GM12878 (cell line): ENCODE measurements around the gene UVSSA. TPM values are rescaled to one million over a fixed set of nuclear protein-coding genes. Genes with fewer than 3 reads are reported as not detected.

Source experiments
- BHLHE40 ChIP-seq, 2 experiments: fragments of 450-650 bp in 1 of 2; IDR thresholded peaks; 2 replicates each; pipeline ENCODE4 v1.6.1; 2011 to 2017; ENCODE audit warnings: low read depth in 2 of 2, borderline replicate concordance in 1 of 2, improper control_type of control experiment in 1 of 2, low read length in 1 of 2, mild to moderate bottlenecking in 1 of 2
- CEBPZ ChIP-seq: fragments of 150-350 bp; IDR thresholded peaks from 2 replicates; pipeline ENCODE4 v1.6.1; 2016; ENCODE audit warnings: low read depth, low read length
- GABPA ChIP-seq: IDR thresholded peaks from 2 replicates; pipeline ENCODE4 v1.6.1; 2014; ENCODE audit warnings: antibody characterized with exemption, low read depth, mild to moderate bottlenecking, inconsistent platforms
- HDGF ChIP-seq: fragments of 450-650 bp; IDR thresholded peaks from 2 replicates; pipeline ENCODE4 v1.6.1; 2016; ENCODE audit warnings: antibody characterized with exemption
- NBN ChIP-seq: fragments of 450-650 bp; IDR thresholded peaks from 2 replicates; pipeline ENCODE4 v1.6.1; 2016
- NRF1 ChIP-seq: conservative IDR thresholded peaks from 2 replicates; pipeline ENCODE4 v1.6.1; 2011; ENCODE audit warnings: mild to moderate bottlenecking, low read depth, low read length, improper control_type of control experiment
- POLR2AphosphoS2 ChIP-seq: IDR thresholded peaks from 2 replicates; pipeline ENCODE4 v1.6.1; 2011; ENCODE audit warnings: low read depth, mild to moderate bottlenecking, low read length, improper control_type of control experiment, moderate library complexity
- POLR2AphosphoS5 ChIP-seq: IDR thresholded peaks from 2 replicates; pipeline ENCODE4 v1.6.1; 2011; ENCODE audit warnings: mild to moderate bottlenecking, low read length, inconsistent platforms
- RCOR1 ChIP-seq: conservative IDR thresholded peaks from 2 replicates; pipeline ENCODE4 v1.6.1; 2012; ENCODE audit warnings: low read depth, low read length, improper control_type of control experiment
- ZBTB40 ChIP-seq: fragments of 450-650 bp; IDR thresholded peaks from 2 replicates; pipeline ENCODE4 v1.6.1; 2016; ENCODE audit warnings: mild to moderate bottlenecking, moderate library complexity, borderline replicate concordance
- polyA plus RNA-seq, 11 experiments: library from polyadenylated mRNA; depleted of rRNA in 4 of 11; unstranded in 6 of 11; stranded (reverse) in 5 of 11; fragments of >200 nt; fragmentation: Nextera tagmentation in 4 of 11; fragmentation: Illumina TruSeq in 1 of 11; extraction: Ambion mirVana in 4 of 11; extraction: Trizol in 1 of 11; gene quantifications; 1 replicate in 1 of 11; 2 replicates in 10 of 11; pipeline versions ENCODE4 v1.2.1 to v1.2.3, GENCODE V29; 2011 to 2016; ENCODE audit warnings: inconsistent platforms in 2 of 11, missing spikeins in 2 of 11, low read depth in 1 of 11
- total RNA-seq, 4 experiments: library from RNA; depleted of rRNA in 3 of 4; stranded (reverse); fragments of >200 nt in 3 of 4; fragmentation: Illumina TruSeq in 1 of 4; extraction: Trizol in 1 of 4; gene quantifications; 2 replicates each; pipeline versions ENCODE4 v1.2.1 to v1.2.3, GENCODE V29; 2013 to 2021
- TF ChIP-seq, protein P1 (sequence below): fragments of 450-650 bp; IDR thresholded peaks from 2 replicates; pipeline ENCODE4 v1.6.1; 2017; ENCODE audit warnings: low read depth, mild to moderate bottlenecking, moderate library complexity
- TF ChIP-seq, protein P2 (sequence below): IDR thresholded peaks from 2 replicates; pipeline ENCODE4 v1.6.1; 2011; ENCODE audit warnings: low read depth, mild to moderate bottlenecking, low read length, moderate library complexity, borderline replicate concordance; ENCODE audit errors: extremely low read depth
- TF ChIP-seq, protein P3 (sequence below): fragments of 150-350 bp; IDR thresholded peaks from 2 replicates; pipeline ENCODE4 v1.6.1; 2014; ENCODE audit warnings: mild to moderate bottlenecking, low read depth, low read length
- TF ChIP-seq, protein P4 (sequence below): fragments of 450-650 bp; formaldehyde crosslinking; IDR thresholded peaks from 2 replicates; pipeline ENCODE4 v1.5.0; 2022; ENCODE audit warnings: mild to moderate bottlenecking, missing genetic modification characterization

Gene UVSSA
- total and polyA plus RNA-seq, 10 of the 15 experiments (the other 5 are each of a cell fraction or from before 2014, with no cell fraction given) = 0.34 to 16.8 (median 3.6) TPM

GRCh38 chr4:1346781-1347409, at the start of gene UVSSA (continued):
- peak; percentile 81; the same call in 1 of the 2 replicates for TF ChIP-seq ZBTB40
- peak; percentile 97 for TF ChIP-seq HDGF
- TF ChIP-seq, protein P1, sequence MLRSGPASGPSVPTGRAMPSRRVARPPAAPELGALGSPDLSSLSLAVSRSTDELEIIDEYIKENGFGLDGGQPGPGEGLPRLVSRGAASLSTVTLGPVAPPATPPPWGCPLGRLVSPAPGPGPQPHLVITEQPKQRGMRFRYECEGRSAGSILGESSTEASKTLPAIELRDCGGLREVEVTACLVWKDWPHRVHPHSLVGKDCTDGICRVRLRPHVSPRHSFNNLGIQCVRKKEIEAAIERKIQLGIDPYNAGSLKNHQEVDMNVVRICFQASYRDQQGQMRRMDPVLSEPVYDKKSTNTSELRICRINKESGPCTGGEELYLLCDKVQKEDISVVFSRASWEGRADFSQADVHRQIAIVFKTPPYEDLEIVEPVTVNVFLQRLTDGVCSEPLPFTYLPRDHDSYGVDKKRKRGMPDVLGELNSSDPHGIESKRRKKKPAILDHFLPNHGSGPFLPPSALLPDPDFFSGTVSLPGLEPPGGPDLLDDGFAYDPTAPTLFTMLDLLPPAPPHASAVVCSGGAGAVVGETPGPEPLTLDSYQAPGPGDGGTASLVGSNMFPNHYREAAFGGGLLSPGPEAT = peak; percentile 90
- TF ChIP-seq, protein P2, sequence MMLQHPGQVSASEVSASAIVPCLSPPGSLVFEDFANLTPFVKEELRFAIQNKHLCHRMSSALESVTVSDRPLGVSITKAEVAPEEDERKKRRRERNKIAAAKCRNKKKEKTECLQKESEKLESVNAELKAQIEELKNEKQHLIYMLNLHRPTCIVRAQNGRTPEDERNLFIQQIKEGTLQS = peak; percentile 80; the same call in 1 of the 2 replicates
- no peak for TF ChIP-seq NBN
- TF ChIP-seq, protein P3, sequence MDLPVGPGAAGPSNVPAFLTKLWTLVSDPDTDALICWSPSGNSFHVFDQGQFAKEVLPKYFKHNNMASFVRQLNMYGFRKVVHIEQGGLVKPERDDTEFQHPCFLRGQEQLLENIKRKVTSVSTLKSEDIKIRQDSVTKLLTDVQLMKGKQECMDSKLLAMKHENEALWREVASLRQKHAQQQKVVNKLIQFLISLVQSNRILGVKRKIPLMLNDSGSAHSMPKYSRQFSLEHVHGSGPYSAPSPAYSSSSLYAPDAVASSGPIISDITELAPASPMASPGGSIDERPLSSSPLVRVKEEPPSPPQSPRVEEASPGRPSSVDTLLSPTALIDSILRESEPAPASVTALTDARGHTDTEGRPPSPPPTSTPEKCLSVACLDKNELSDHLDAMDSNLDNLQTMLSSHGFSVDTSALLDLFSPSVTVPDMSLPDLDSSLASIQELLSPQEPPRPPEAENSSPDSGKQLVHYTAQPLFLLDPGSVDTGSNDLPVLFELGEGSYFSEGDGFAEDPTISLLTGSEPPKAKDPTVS = no peak
- peak; percentile 91 to 96 for TF ChIP-seq BHLHE40 (IDR thresholded peaks at IDR 0.05; ENCODE audit: borderline replicate concordance in 1 of 2, low read depth in 2 of 2, low read length in 1 of 2)
- TF ChIP-seq POLR2AphosphoS2 = no peak
- TF ChIP-seq NRF1 = peak; percentile 73
- no peak for TF ChIP-seq POLR2AphosphoS5
- no peak for TF ChIP-seq CEBPZ
- TF ChIP-seq GABPA = peak; percentile 80
- no peak for TF ChIP-seq RCOR1
- TF ChIP-seq, protein P4, sequence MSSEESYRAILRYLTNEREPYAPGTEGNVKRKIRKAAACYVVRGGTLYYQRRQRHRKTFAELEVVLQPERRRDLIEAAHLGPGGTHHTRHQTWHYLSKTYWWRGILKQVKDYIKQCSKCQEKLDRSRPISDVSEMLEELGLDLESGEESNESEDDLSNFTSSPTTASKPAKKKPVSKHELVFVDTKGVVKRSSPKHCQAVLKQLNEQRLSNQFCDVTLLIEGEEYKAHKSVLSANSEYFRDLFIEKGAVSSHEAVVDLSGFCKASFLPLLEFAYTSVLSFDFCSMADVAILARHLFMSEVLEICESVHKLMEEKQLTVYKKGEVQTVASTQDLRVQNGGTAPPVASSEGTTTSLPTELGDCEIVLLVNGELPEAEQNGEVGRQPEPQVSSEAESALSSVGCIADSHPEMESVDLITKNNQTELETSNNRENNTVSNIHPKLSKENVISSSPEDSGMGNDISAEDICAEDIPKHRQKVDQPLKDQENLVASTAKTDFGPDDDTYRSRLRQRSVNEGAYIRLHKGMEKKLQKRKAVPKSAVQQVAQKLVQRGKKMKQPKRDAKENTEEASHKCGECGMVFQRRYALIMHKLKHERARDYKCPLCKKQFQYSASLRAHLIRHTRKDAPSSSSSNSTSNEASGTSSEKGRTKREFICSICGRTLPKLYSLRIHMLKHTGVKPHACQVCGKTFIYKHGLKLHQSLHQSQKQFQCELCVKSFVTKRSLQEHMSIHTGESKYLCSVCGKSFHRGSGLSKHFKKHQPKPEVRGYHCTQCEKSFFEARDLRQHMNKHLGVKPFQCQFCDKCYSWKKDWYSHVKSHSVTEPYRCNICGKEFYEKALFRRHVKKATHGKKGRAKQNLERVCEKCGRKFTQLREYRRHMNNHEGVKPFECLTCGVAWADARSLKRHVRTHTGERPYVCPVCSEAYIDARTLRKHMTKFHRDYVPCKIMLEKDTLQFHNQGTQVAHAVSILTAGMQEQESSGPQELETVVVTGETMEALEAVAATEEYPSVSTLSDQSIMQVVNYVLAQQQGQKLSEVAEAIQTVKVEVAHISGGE (CRISPR knock-in tag) = 0 out of 2 replicates have a peak, but pooled peaks have one; percentile 30
